ENCODE measurements around the gene SLC9A3.

The SLC9A3 gene

DNA sequence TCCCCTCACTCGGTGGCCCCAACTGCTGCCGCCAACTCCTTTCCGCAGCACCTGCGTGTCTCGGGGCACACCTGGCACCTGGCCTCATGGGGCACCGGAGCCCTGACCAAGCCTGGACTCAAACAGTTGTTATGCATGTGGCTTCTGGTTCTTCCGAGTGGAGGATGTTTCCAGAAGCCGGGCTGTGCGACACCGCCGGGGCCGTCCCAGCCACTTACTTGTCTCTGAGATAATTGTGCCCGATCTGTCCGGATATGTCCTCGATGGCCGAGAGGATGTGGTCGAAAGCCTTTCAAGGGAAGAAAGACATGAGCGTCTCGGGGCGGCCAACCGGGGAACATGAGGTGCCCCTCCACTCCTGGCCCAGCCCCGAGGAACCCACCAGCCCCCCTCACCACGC is 42.9 kb downstream of the SLC9A3 start:
- no peaks in the 10 kb centered on the region for H4K20me1 ChIP-seq (ENCODE audit: insufficient read depth, low read length)

GRCh38 chr5:479566-480319 is 44.5 kb downstream of the SLC9A3 start:
- H3K27ac ChIP-seq (ENCODE audit: low read depth, low read length, poor library complexity, severe bottlenecking) = no peak overlapping the region
- H3K4me3 ChIP-seq (ENCODE audit: low read depth, low read length, poor library complexity, severe bottlenecking) = no peak overlapping the region
- H3K79me2 ChIP-seq (ENCODE audit: insufficient read depth, low read length) = no peaks in the 10 kb centered on the region
- no peaks in the 10 kb centered on the region for H3K9me3 ChIP-seq (ENCODE audit: low read length)
- no peak overlapping the region for H3K9ac ChIP-seq (ENCODE audit: low read length)
- H3F3A ChIP-seq (ENCODE audit: insufficient read depth, low read length) = no peaks in the 10 kb centered on the region
- no peak overlapping the region for H2AFZ ChIP-seq (ENCODE audit: low read length)
- peaks cover 29% of the 10 kb centered on the region; the same call in 1 of the 2 replicates for H3K27me3 ChIP-seq (ENCODE audit: insufficient read depth, low read length)
- H3K36me3 ChIP-seq (ENCODE audit: insufficient read depth, low read length) = no peaks in the 10 kb centered on the region
- no peaks in the 10 kb centered on the region for H4K20me1 ChIP-seq (ENCODE audit: insufficient read depth, low read length)
- TF ChIP-seq, protein P1, sequence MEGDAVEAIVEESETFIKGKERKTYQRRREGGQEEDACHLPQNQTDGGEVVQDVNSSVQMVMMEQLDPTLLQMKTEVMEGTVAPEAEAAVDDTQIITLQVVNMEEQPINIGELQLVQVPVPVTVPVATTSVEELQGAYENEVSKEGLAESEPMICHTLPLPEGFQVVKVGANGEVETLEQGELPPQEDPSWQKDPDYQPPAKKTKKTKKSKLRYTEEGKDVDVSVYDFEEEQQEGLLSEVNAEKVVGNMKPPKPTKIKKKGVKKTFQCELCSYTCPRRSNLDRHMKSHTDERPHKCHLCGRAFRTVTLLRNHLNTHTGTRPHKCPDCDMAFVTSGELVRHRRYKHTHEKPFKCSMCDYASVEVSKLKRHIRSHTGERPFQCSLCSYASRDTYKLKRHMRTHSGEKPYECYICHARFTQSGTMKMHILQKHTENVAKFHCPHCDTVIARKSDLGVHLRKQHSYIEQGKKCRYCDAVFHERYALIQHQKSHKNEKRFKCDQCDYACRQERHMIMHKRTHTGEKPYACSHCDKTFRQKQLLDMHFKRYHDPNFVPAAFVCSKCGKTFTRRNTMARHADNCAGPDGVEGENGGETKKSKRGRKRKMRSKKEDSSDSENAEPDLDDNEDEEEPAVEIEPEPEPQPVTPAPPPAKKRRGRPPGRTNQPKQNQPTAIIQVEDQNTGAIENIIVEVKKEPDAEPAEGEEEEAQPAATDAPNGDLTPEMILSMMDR (IDR thresholded peaks at IDR 0.05; ENCODE audit: low read length) = no peak
- no peak overlapping the region for H3K4me2 ChIP-seq (ENCODE audit: low read length)
- H3K9me2 ChIP-seq (ENCODE audit: low read depth, low read length) = no peaks in the 10 kb centered on the region
- peaks cover 3% of the 10 kb centered on the region for H3K4me1 ChIP-seq (ENCODE audit: insufficient read depth, low read length, severe bottlenecking)

More for the DNA sequence above, 42.9 kb downstream of the SLC9A3 start:
- H3K4me1 ChIP-seq (ENCODE audit: insufficient read depth, low read length, severe bottlenecking) = no peaks in the 10 kb centered on the region
- H3K4me3 ChIP-seq (ENCODE audit: low read depth, low read length, poor library complexity, severe bottlenecking) = no peak overlapping the region
- H3K9me2 ChIP-seq (ENCODE audit: low read depth, low read length) = no peaks in the 10 kb centered on the region
- no peak overlapping the region for H3K4me2 ChIP-seq (ENCODE audit: low read length)
- H3K9ac ChIP-seq (ENCODE audit: low read length) = no peak overlapping the region
- H3F3A ChIP-seq (ENCODE audit: insufficient read depth, low read length) = no peaks in the 10 kb centered on the region
- H3K79me2 ChIP-seq (ENCODE audit: insufficient read depth, low read length) = no peaks in the 10 kb centered on the region
- no peak overlapping the region for H2AFZ ChIP-seq (ENCODE audit: low read length)
- H3K27ac ChIP-seq (ENCODE audit: low read depth, low read length, poor library complexity, severe bottlenecking) = no peak overlapping the region
- peaks cover 30% of the 10 kb centered on the region for H3K27me3 ChIP-seq (ENCODE audit: insufficient read depth, low read length)
- no peak for TF ChIP-seq EZH2 (IDR thresholded peaks at IDR 0.05; ENCODE audit: borderline replicate concordance, low read length)
- TF ChIP-seq, protein P1 (IDR thresholded peaks at IDR 0.05; ENCODE audit: low read length) = no peak
- H3K9me3 ChIP-seq (ENCODE audit: low read length) = no peaks in the 10 kb centered on the region
- H3K36me3 ChIP-seq (ENCODE audit: insufficient read depth, low read length) = no peaks in the 10 kb centered on the region

- H3F3A ChIP-seq (ENCODE audit: insufficient read depth, low read length) = no peaks in the 10 kb centered on the region
- no peaks in the 10 kb centered on the region for H3K9me2 ChIP-seq (ENCODE audit: low read depth, low read length)
- peaks cover 5% of the 10 kb centered on the region for H3K4me1 ChIP-seq (ENCODE audit: insufficient read depth, low read length, severe bottlenecking)
- H3K9ac ChIP-seq (ENCODE audit: low read length) = no peak overlapping the region
- no peaks in the 10 kb centered on the region for H4K20me1 ChIP-seq (ENCODE audit: insufficient read depth, low read length)
- H3K4me3 ChIP-seq (ENCODE audit: low read depth, low read length, poor library complexity, severe bottlenecking) = no peak overlapping the region
- TF ChIP-seq, protein P1 (IDR thresholded peaks at IDR 0.05; ENCODE audit: low read length) = no peak
- no peak for TF ChIP-seq EZH2 (IDR thresholded peaks at IDR 0.05; ENCODE audit: borderline replicate concordance, low read length)
- H3K4me2 ChIP-seq (ENCODE audit: low read length) = no peak overlapping the region
- H2AFZ ChIP-seq (ENCODE audit: low read length) = no peak overlapping the region
- H3K79me2 ChIP-seq (ENCODE audit: insufficient read depth, low read length) = no peaks in the 10 kb centered on the region
- no peaks in the 10 kb centered on the region for H3K36me3 ChIP-seq (ENCODE audit: insufficient read depth, low read length)
- H3K27ac ChIP-seq (ENCODE audit: low read depth, low read length, poor library complexity, severe bottlenecking) = no peak overlapping the region
- H3K9me3 ChIP-seq (ENCODE audit: low read length) = no peaks in the 10 kb centered on the region
- peaks cover 28% of the 10 kb centered on the region; the same call in 1 of the 2 replicates for H3K27me3 ChIP-seq (ENCODE audit: insufficient read depth, low read length)
Observed at GRCh38 chr5:478982-479535, 45.2 kb downstream of the SLC9A3 start.
